K562 (cell line): ENCODE measurements around the gene MOCOS. TPM values are rescaled to one million over a fixed set of nuclear protein-coding genes. Genes with fewer than 3 reads are reported as not detected.

ENCODE experiments used
- ATF1 ChIP-seq, 2 experiments: fragments of 450-650 bp in 1 of 2; IDR thresholded peaks; 2 replicates each; pipeline ENCODE4 v1.6.1; 2016; ENCODE audit warnings: missing compliant biosample characterization in 1 of 2, missing genetic modification characterization in 1 of 2
- BCL6 ChIP-seq: fragments of 250-450 bp; sonication (Bioruptor Pico); IDR thresholded peaks from 2 replicates; pipeline ENCODE4 v1.4.0; 2020
- CBFA2T2 ChIP-seq: fragments of 450-650 bp; conservative IDR thresholded peaks from 2 replicates; pipeline ENCODE4 v1.6.1; 2017; ENCODE audit warnings: mild to moderate bottlenecking
- CCAR2 ChIP-seq: fragments of 200-400 bp; formaldehyde crosslinking; IDR thresholded peaks from 2 replicates; pipeline ENCODE4 v1.6.1; 2017; ENCODE audit warnings: mild to moderate bottlenecking, low read depth, low read length
- DDX20 ChIP-seq: fragments of 450-650 bp; IDR thresholded peaks from 2 replicates; pipeline ENCODE4 v1.6.1; 2016; ENCODE audit warnings: missing genetic modification characterization, low read depth, mild to moderate bottlenecking, missing compliant biosample characterization, moderate library complexity
- EP400 ChIP-seq: fragments of 450-650 bp; IDR thresholded peaks from 2 replicates; pipeline ENCODE4 v1.6.1; 2017; ENCODE audit warnings: antibody characterized with exemption, mild to moderate bottlenecking, moderate library complexity
- EZH2 ChIP-seq: IDR thresholded peaks from 2 replicates; pipeline ENCODE4 v1.6.1; 2012; ENCODE audit warnings: low read depth, mild to moderate bottlenecking, inconsistent platforms, low read length, borderline replicate concordance
- HDAC3 ChIP-seq: fragments of 450-650 bp; IDR thresholded peaks from 2 replicates; pipeline ENCODE4 v1.6.1; 2018; ENCODE audit warnings: borderline replicate concordance, mild to moderate bottlenecking, moderate library complexity; ENCODE audit not compliant: partially characterized antibody
- MAFG ChIP-seq: fragments of 450-650 bp; conservative IDR thresholded peaks from 2 replicates; pipeline ENCODE4 v1.6.1; 2016; ENCODE audit warnings: missing genetic modification characterization, missing compliant biosample characterization
- MBD2 ChIP-seq: sonication (generic); IDR thresholded peaks from 2 replicates; pipeline ENCODE4 v1.6.1; 2016; ENCODE audit warnings: low read depth, borderline replicate concordance
- MCM5 ChIP-seq: fragments of 450-650 bp; IDR thresholded peaks from 2 replicates; pipeline ENCODE4 v1.6.1; 2016; ENCODE audit warnings: low read depth
- PHB ChIP-seq: fragments of 250-450 bp; sonication (Bioruptor Pico); IDR thresholded peaks from 2 replicates; pipeline ENCODE4 v1.5.0; 2021
- POLR3G ChIP-seq: IDR thresholded peaks from 2 replicates; pipeline ENCODE4 v1.6.1; 2011; ENCODE audit not compliant: insufficient read length, insufficient replicate concordance; ENCODE audit errors: extremely low read depth
- PURB ChIP-seq: sonication (generic); formaldehyde crosslinking; IDR thresholded peaks from 2 replicates; pipeline ENCODE4 v1.9.0; 2021; ENCODE audit warnings: low read depth, mild to moderate bottlenecking, missing genetic modification reagents
- RBBP5 ChIP-seq: fragments of 200-600 bp; sonication (generic); IDR thresholded peaks from 2 replicates; pipeline ENCODE4 v1.6.1; 2012; ENCODE audit warnings: borderline replicate concordance, mild to moderate bottlenecking, low read length, control low read depth, inconsistent platforms; ENCODE audit not compliant: insufficient read depth, poor library complexity, severe bottlenecking
- RBM25 ChIP-seq: fragments of 200-400 bp; formaldehyde crosslinking; IDR thresholded peaks from 2 replicates; pipeline ENCODE4 v1.6.1; 2018; ENCODE audit warnings: low read length, low read depth, moderate library complexity; ENCODE audit not compliant: severe bottlenecking
- SIN3A ChIP-seq, 2 experiments: fragments of 150-350 bp in 1 of 2; IDR thresholded peaks; 2 replicates each; pipeline ENCODE4 v1.6.1; 2011 to 2016; ENCODE audit warnings: borderline replicate concordance in 2 of 2, low read depth in 2 of 2, low read length in 2 of 2, mild to moderate bottlenecking in 2 of 2, moderate library complexity in 2 of 2; ENCODE audit not compliant: control insufficient read depth in 1 of 2
- TAL1 ChIP-seq: fragments of 450-650 bp; IDR thresholded peaks from 2 replicates; pipeline ENCODE4 v1.6.1; 2016; ENCODE audit warnings: mild to moderate bottlenecking
- ZBTB7A ChIP-seq: IDR thresholded peaks from 2 replicates; pipeline ENCODE4 v1.6.1; 2011; ENCODE audit warnings: low read depth, mild to moderate bottlenecking, low read length, moderate library complexity, borderline replicate concordance; ENCODE audit not compliant: control insufficient read depth
- ZNF408 ChIP-seq: fragments of 250-450 bp; sonication (Bioruptor Pico); IDR thresholded peaks from 2 replicates; pipeline ENCODE4 v1.4.0; 2020; ENCODE audit warnings: low read depth, mild to moderate bottlenecking, moderate library complexity
- ZNF436 ChIP-seq: fragments of 250-450, 450-650 bp; sonication (Bioruptor Pico); formaldehyde crosslinking; IDR thresholded peaks from 2 replicates; pipeline ENCODE4 v1.7.0; 2020; ENCODE audit warnings: mild to moderate bottlenecking
- ZNF76 ChIP-seq: fragments of 250-450 bp; sonication (Bioruptor Pico); IDR thresholded peaks from 2 replicates; pipeline ENCODE4 v1.4.0; 2020; ENCODE audit warnings: mild to moderate bottlenecking, moderate library complexity, borderline replicate concordance
- polyA plus RNA-seq, 8 experiments: library from polyadenylated mRNA; depleted of rRNA in 4 of 8; stranded (reverse) in 5 of 8; unstranded in 3 of 8; fragments of >200 nt; fragmentation: Nextera tagmentation in 2 of 8; fragmentation: Illumina TruSeq in 1 of 8; extraction: Ambion mirVana in 2 of 8; extraction: Trizol in 1 of 8; gene quantifications; 2 replicates each; pipeline versions ENCODE4 v1.2.1 to v1.2.3, GENCODE V29; 2011 to 2014; ENCODE audit warnings: inconsistent platforms in 1 of 8, missing spikeins in 1 of 8
- total RNA-seq, 7 experiments: library from RNA; depleted of rRNA in 6 of 7; stranded (reverse); fragments of >200 nt in 6 of 7; fragmentation: Illumina TruSeq in 2 of 7; extraction: Trizol in 2 of 7; gene quantifications; 2 replicates each; pipeline versions ENCODE4 v1.2.1 to v1.2.3, GENCODE V29; 2011 to 2021; ENCODE audit warnings: low replicate concordance in 1 of 7
- TF ChIP-seq, protein P1 (sequence below): fragments of 250-450 bp; sonication (Bioruptor Pico); IDR thresholded peaks from 2 replicates; pipeline ENCODE4 v1.4.0; 2020; ENCODE audit warnings: borderline replicate concordance

Gene MOCOS
- total and polyA plus RNA-seq, 9 of the 15 experiments (the other 6 are each of a cell fraction or from before 2014, with no cell fraction given), result 4.5 to 12.4 (median 9.1) TPM

DNA sequence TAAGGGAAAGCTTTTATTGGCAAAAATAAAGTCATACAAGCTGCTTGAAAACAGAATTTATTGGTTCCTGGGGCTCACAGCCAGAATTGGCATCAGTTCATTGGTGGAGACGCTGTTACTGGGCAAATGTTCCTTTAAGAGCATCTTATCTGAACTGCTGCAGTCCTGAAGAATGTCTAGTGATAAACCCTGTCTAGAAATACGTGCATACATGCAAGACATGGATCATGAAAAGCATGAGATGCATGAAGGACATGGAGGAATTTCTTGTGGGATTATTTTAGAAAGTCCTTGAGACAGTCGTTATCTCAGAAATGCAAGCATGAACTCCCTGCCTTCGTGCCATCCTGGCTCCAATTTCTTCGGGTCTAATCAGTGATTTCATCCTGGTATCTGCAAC, 77.7 kb downstream of the MOCOS start (continued):
- TF ChIP-seq, protein P1, sequence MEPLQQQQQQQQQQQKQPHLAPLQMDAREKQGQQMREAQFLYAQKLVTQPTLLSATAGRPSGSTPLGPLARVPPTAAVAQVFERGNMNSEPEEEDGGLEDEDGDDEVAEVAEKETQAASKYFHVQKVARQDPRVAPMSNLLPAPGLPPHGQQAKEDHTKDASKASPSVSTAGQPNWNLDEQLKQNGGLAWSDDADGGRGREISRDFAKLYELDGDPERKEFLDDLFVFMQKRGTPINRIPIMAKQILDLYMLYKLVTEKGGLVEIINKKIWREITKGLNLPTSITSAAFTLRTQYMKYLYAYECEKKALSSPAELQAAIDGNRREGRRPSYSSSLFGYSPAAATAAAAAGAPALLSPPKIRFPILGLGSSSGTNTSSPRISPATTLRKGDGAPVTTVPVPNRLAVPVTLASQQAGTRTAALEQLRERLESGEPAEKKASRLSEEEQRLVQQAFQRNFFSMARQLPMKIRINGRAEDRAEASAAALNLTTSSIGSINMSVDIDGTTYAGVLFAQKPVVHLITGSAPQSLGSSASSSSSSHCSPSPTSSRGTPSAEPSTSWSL (CRISPR knock-in tag), result no peak
- no peak for TF ChIP-seq MCM5
- TF ChIP-seq CBFA2T2, result peak; percentile 61
- TF ChIP-seq EZH2, result no peak
- no peak for TF ChIP-seq SIN3A (IDR thresholded peaks at IDR 0.05; ENCODE audit: borderline replicate concordance in 2 of 2, control insufficient read depth in 1 of 2, low read depth in 2 of 2, low read length in 2 of 2)
- no peak for TF ChIP-seq POLR3G
- no peak for TF ChIP-seq ZBTB7A
- TF ChIP-seq TAL1, result peak; percentile 48
- TF ChIP-seq HDAC3, result no peak
- TF ChIP-seq MAFG (tag), result no peak
- TF ChIP-seq BCL6 (CRISPR knock-in tag), result no peak
- TF ChIP-seq ZNF76, result no peak
- TF ChIP-seq RBBP5, result no peak
- no peak for TF ChIP-seq ZNF408 (CRISPR knock-in tag)
- no peak for TF ChIP-seq RBM25
- TF ChIP-seq PURB, result no peak
- TF ChIP-seq MBD2, result 0 out of 2 replicates have a peak, but pooled peaks have one; percentile 14
- no peak for TF ChIP-seq DDX20
- TF ChIP-seq CCAR2, result no peak
- no peak for TF ChIP-seq EP400
- no peak for TF ChIP-seq ATF1 (CRISPR knock-in tag; IDR thresholded peaks at IDR 0.05)
- TF ChIP-seq ATF1 (tag; IDR thresholded peaks at IDR 0.05), result no peak
- TF ChIP-seq ZNF436 (CRISPR knock-in tag), result no peak
- TF ChIP-seq PHB, result no peak
